CD4-positive, alpha-beta memory T cell (primary cell): ENCODE results near the gene FKBP5. TPM values are rescaled to one million over a fixed set of nuclear protein-coding genes. Genes with fewer than 3 reads are reported as not detected.
"Not testable (repeated sequence)": the region's sequence is repeated elsewhere in the genome, so short reads cannot be mapped to it uniquely, and the experiment has no call there.

Source experiments
- CTCF ChIA-PET: fragments of 350-600 bp; sonication (Branson Sonifier 250); formaldehyde crosslinking; loops from one replicate; lab custom pipeline; 2021; ENCODE audit warnings: inconsistent platforms; ENCODE audit not compliant: partially characterized antibody; lab: Charles Lee
- POLR2A ChIA-PET: fragments of 350-600 bp; sonication (Branson Sonifier 250); formaldehyde crosslinking; loops from one replicate; lab custom pipeline; 2021; ENCODE audit not compliant: partially characterized antibody; lab: Charles Lee
- DNase-seq, 5 donors: peaks; one replicate each; pipeline versions ENCODE4 v3.0.0 to v3.0.0-alpha.2; 2020 to 2022; ENCODE audit warnings: mixed read lengths in 1 of 5
- H3K27ac ChIP-seq: one replicate; pipeline ENCODE4 v1.7.0; 2013; ENCODE audit warnings: low read depth, low read length
- H3K27me3 ChIP-seq: 2 replicates; pipeline ENCODE4 v1.7.0; 2013; ENCODE audit warnings: mild to moderate bottlenecking, low read length, moderate library complexity; ENCODE audit not compliant: insufficient read depth
- H3K36me3 ChIP-seq: 2 replicates; pipeline ENCODE4 v1.7.0; 2013; ENCODE audit warnings: mild to moderate bottlenecking, low read length, moderate library complexity; ENCODE audit not compliant: insufficient read depth
- H3K4me1 ChIP-seq: 2 replicates; pipeline ENCODE4 v1.7.0; 2013; ENCODE audit warnings: mild to moderate bottlenecking, low read length, moderate library complexity; ENCODE audit not compliant: insufficient read depth
- H3K4me3 ChIP-seq, 2 donors: one replicate each; pipeline ENCODE4 v1.7.0; 2013; ENCODE audit warnings: low read length in 2 of 2, mild to moderate bottlenecking in 1 of 2
- H3K9me3 ChIP-seq, 2 donors: one replicate each; pipeline ENCODE4 v1.7.0; 2013; ENCODE audit warnings: low read length in 2 of 2, control low read depth in 1 of 2; ENCODE audit not compliant: control insufficient read depth in 1 of 2
- H3K27ac Mint-ChIP-seq, 7 donors: one replicate each; pipeline ENCODE4 v1.8.0; 2020 to 2021; ENCODE audit warnings: mixed read lengths in 7 of 7, mild to moderate bottlenecking in 6 of 7, inconsistent platforms in 3 of 7, moderate library complexity in 3 of 7
- H3K27me3 Mint-ChIP-seq, 2 donors: one replicate each; pipeline ENCODE4 v1.8.0; 2020 to 2021; ENCODE audit warnings: mixed read lengths in 2 of 2
- H3K36me3 Mint-ChIP-seq, 2 donors: one replicate each; pipeline ENCODE4 v1.8.0; 2020 to 2021; ENCODE audit warnings: mixed read lengths in 2 of 2, inconsistent platforms in 1 of 2, mild to moderate bottlenecking in 1 of 2
- H3K4me1 Mint-ChIP-seq, 4 donors: one replicate each; pipeline ENCODE4 v1.8.0; 2020 to 2021; ENCODE audit warnings: mixed read lengths in 4 of 4, mild to moderate bottlenecking in 1 of 4
- H3K4me3 Mint-ChIP-seq, 8 donors: one replicate each; pipeline ENCODE4 v1.8.0; 2020 to 2021; ENCODE audit warnings: mixed read lengths in 8 of 8, mild to moderate bottlenecking in 7 of 8, moderate library complexity in 6 of 8, inconsistent platforms in 3 of 8
- H3K9me3 Mint-ChIP-seq, 8 donors: one replicate each; pipeline ENCODE4 v1.8.0; 2020 to 2021; ENCODE audit warnings: mixed read lengths in 8 of 8, mild to moderate bottlenecking in 5 of 8, inconsistent platforms in 3 of 8, moderate library complexity in 1 of 8
- intact Hi-C: fragments of 100-400 bp; cut with micrococcal nuclease; formaldehyde crosslinking; loops from one replicate; pipeline ENCODE4 v1.15.1; 2023
- polyA plus RNA-seq, 2 donors: library from polyadenylated mRNA; unstranded; fragments of 300-500 nt; fragmentation: Illumina TruSeq; gene quantifications; one replicate each; pipeline ENCODE4 v1.2.3, GENCODE V29; 2021
- total RNA-seq, 2 experiments: library from RNA; stranded (reverse); gene quantifications; one replicate each; pipeline ENCODE4 v1.2.3, GENCODE V29; 2021

The FKBP5 gene
- total and polyA plus RNA-seq, 4 experiments from 2014 or later = 72.9 to 233 (median 84.2) TPM

GRCh38 chr6:35677456-35677855, 11.3 kb downstream of the FKBP5 start:
- Mint-ChIP-seq H3K4me1 (peaks cover 67 to 96% (median 79%) of the 10 kb centered on the region in 4 donors), H3K27ac (peak overlapping the region in 6 of 7 donors; percentile 39 to 91 (median 82)), H3K27me3 (no peaks in the 10 kb centered on the region), H3K4me3 (peak overlapping the region in 7 of 8 donors; percentile 29 to 75 (median 49)), H3K36me3 (peaks cover 18 to 24% of the 10 kb centered on the region in 2 donors), H3K9me3 (no peaks in the 10 kb centered on the region)
- ChIA-PET CTCF (interaction anchor here (0.6 to 2.2 kb wide), 5 partner anchors 9 to 93 kb away, joined by 3 to 11 read pairs (median 4); partner anchors contain the start of gene ARMC12), POLR2A (interaction anchor here (0.6 to 5.0 kb wide), 6 partner anchors 9 to 351 kb away, joined by 3 to 35 read pairs (median 6); no protein-coding TSS in a partner anchor)
- intact Hi-C loops = no loop called here
- Histone ChIP-seq H3K36me3 (no peaks in the 10 kb centered on the region), H3K27me3 (no peaks in the 10 kb centered on the region), H3K9me3 (no peaks in the 10 kb centered on the region), H3K27ac (no peak overlapping the region), H3K4me1 (peaks cover 95% of the 10 kb centered on the region), H3K4me3 (no peak overlapping the region)
- no peak for DNase-seq

DNA sequence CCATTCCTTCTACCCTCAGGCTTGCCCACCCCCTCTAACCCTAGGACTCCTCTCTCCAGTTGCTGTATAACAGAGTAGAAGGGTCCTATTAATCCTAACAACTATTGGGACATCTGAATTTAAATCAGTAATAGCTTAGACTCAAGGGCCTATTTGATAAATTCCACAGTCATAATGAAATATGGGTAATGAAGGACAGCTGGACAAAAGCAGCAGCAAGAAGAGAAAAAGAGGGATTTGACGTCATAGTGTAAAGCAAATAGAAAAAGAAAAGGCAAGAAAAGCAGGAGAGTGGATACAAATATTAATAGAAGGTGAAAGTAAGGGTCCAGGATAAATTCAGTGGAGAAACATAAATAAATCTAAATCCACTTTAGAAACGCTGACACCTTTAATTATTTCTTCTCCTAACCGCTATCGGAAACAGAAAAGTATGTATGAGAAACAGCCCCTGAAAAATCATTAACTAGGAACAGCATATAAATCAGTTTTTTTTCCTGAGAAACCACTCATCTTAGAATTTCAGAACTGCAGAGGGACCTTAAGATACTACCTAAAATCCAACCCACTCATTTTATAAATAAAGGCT, 12.8 kb downstream of the FKBP5 start:
- Histone ChIP-seq H3K27me3 (no peaks in the 10 kb centered on the region), H3K4me1 (peaks cover 88% of the 10 kb centered on the region), H3K9me3 (no peaks in the 10 kb centered on the region), H3K27ac (no peak overlapping the region), H3K36me3 (no peaks in the 10 kb centered on the region), H3K4me3 (no peak overlapping the region)
- intact Hi-C loops = loop anchor here (2.0 kb wide), 1 partner anchor 13 kb away; the partner anchor contains the start of gene FKBP5
- Mint-ChIP-seq H3K4me3 (peak overlapping the region in 6 of 8 donors; percentile 16 to 68 (median 27)), H3K4me1 (peaks cover 58 to 87% (median 67%) of the 10 kb centered on the region in 4 donors), H3K36me3 (peaks cover 18 to 21% of the 10 kb centered on the region in 2 donors), H3K27ac (peak overlapping the region; percentile 32 to 93 (median 70)), H3K27me3 (no peaks in the 10 kb centered on the region), H3K9me3 (no peaks in the 10 kb centered on the region)
- POLR2A ChIA-PET = interaction anchor here (1.3 kb wide), 1 partner anchor 13 kb away, joined by 4 read pairs; no protein-coding TSS in a partner anchor
- CTCF ChIA-PET = interaction anchor here (0.9 to 3.0 kb wide), 2 partner anchors 11 to 60 kb away, joined by 6 to 10 read pairs; partner anchors contain the start of gene ARMC12
- DNase-seq = no peak

GRCh38 chr6:35674594-35674993, 14.1 kb downstream of the FKBP5 start:
- no peaks in the 10 kb centered on the region for H3K36me3 ChIP-seq
- H3K36me3 Mint-ChIP-seq = peaks cover 13 to 18% of the 10 kb centered on the region in 2 donors
- ChIA-PET POLR2A (interaction anchor here (1.5 to 2.1 kb wide), 3 partner anchors 12 to 73 kb away, joined by 5 to 11 read pairs (median 10); no protein-coding TSS in a partner anchor), CTCF (interaction anchor here (0.8 to 3.0 kb wide), 6 partner anchors 12 to 84 kb away, joined by 3 to 10 read pairs (median 4); partner anchors contain the start of gene ARMC12)
- H3K4me3 ChIP-seq = no peak overlapping the region
- peaks cover 55 to 84% (median 66%) of the 10 kb centered on the region in 4 donors for H3K4me1 Mint-ChIP-seq
- intact Hi-C loops = loop anchor here (2.0 kb wide), 1 partner anchor 14 kb away; the partner anchor contains the start of gene FKBP5
- DNase-seq = no peak
- H3K9me3 Mint-ChIP-seq = no peaks in the 10 kb centered on the region
- H3K27me3 ChIP-seq = no peaks in the 10 kb centered on the region
- no peaks in the 10 kb centered on the region for H3K9me3 ChIP-seq
- H3K4me3 Mint-ChIP-seq = peak overlapping the region in 6 of 8 donors; percentile 1 to 75 (median 39)
- H3K4me1 ChIP-seq = peaks cover 91% of the 10 kb centered on the region
- no peaks in the 10 kb centered on the region for H3K27me3 Mint-ChIP-seq
- H3K27ac ChIP-seq = no peak overlapping the region
- peak overlapping the region; percentile 70 to 85 (median 75) for H3K27ac Mint-ChIP-seq

- ChIA-PET CTCF (interaction anchor here (0.8 to 3.0 kb wide), 6 partner anchors 13 to 83 kb away, joined by 3 to 10 read pairs (median 4); partner anchors contain the start of gene ARMC12), POLR2A (interaction anchor here (1.5 to 2.1 kb wide), 3 partner anchors 12 to 72 kb away, joined by 5 to 11 read pairs (median 10); no protein-coding TSS in a partner anchor)
- Mint-ChIP-seq H3K9me3 (no peaks in the 10 kb centered on the region), H3K4me1 (peaks cover 55 to 84% (median 65%) of the 10 kb centered on the region in 4 donors), H3K4me3 (peak overlapping the region; percentile 1 to 75 (median 40)), H3K27ac (peak overlapping the region; percentile 70 to 85 (median 75)), H3K27me3 (no peaks in the 10 kb centered on the region), H3K36me3 (peaks cover 5 to 10% of the 10 kb centered on the region in 2 donors)
- Histone ChIP-seq H3K4me3 (no peak overlapping the region), H3K27ac (no peak overlapping the region), H3K27me3 (no peaks in the 10 kb centered on the region), H3K4me1 (peaks cover 91% of the 10 kb centered on the region), H3K36me3 (no peaks in the 10 kb centered on the region), H3K9me3 (no peaks in the 10 kb centered on the region)
- intact Hi-C loops = loop anchor here (2.0 kb wide), 1 partner anchor 15 kb away; the partner anchor contains the start of gene FKBP5
- no peak for DNase-seq
These were observed 15.0 kb downstream of the FKBP5 start for GRCh38 chr6:35673755-35674154.

GRCh38 chr6:35673284-35673666, 15.4 kb downstream of the FKBP5 start:
- H3K4me3 Mint-ChIP-seq = peak overlapping the region in 5 of 8 donors; percentile 8 to 75 (median 13)
- H3K27me3 ChIP-seq, H3K36me3 ChIP-seq, H3K27ac ChIP-seq, DNase-seq, H3K4me3 ChIP-seq, H3K27me3 Mint-ChIP-seq, H3K9me3 Mint-ChIP-seq, intact Hi-C loops, H3K9me3 ChIP-seq, H3K36me3 Mint-ChIP-seq: not testable (repeated sequence)
- POLR2A ChIA-PET = interaction anchor here (2.0 to 2.1 kb wide), 2 partner anchors 11 to 13 kb away, joined by 10 to 11 read pairs; no protein-coding TSS in a partner anchor
- CTCF ChIA-PET = interaction anchor here (1.3 to 3.0 kb wide), 4 partner anchors 14 to 63 kb away, joined by 3 to 10 read pairs (median 6); partner anchors contain the start of gene ARMC12
- H3K4me1 ChIP-seq = peaks cover 91% of the 10 kb centered on the region
- H3K4me1 Mint-ChIP-seq = peaks cover 52 to 84% (median 62%) of the 10 kb centered on the region in 4 donors
- H3K27ac Mint-ChIP-seq = peak overlapping the region in 5 of 7 donors; percentile 17 to 73 (median 53)

DNA sequence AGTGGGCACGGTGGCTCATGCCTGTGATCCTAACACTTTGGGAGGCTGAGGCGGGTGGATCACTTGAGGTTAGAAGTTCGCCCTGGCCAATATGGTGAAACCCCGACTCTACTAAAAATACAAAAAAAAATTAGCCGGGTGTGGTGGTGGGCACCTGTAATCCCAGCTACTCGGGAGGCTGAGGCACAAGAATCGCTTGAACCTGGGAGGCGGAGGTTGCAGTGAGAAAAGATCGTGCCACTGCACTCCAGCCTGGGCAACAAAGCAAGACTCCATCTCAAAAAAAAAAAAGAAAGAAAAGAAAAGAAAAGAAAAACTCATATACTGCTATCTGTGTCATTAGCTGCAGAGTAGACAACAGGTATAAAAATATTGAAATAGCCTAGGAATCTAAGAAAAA, 18.3 kb downstream of the FKBP5 start:
- Mint-ChIP-seq H3K27ac (peak overlapping the region in 6 of 7 donors; percentile 46 to 88 (median 75)), H3K4me3 (peak overlapping the region in 5 of 8 donors; percentile 33 to 92 (median 43)), H3K4me1 (peaks cover 37 to 65% (median 45%) of the 10 kb centered on the region in 4 donors)
- DNase-seq, H3K9me3 Mint-ChIP-seq, H3K9me3 ChIP-seq, H3K27me3 Mint-ChIP-seq, H3K36me3 ChIP-seq, H3K4me3 ChIP-seq, H3K36me3 Mint-ChIP-seq, intact Hi-C loops, H3K27me3 ChIP-seq, H3K27ac ChIP-seq: not testable (repeated sequence)
- CTCF ChIA-PET = interaction anchor here (0.8 to 3.1 kb wide), 3 partner anchors 28 to 86 kb away, joined by 3 to 19 read pairs (median 7); partner anchors contain the start of gene ARMC12
- POLR2A ChIA-PET = interaction anchor here (1.7 to 5.3 kb wide), 5 partner anchors 11 to 66 kb away, joined by 7 to 56 read pairs (median 15); partner anchors contain the start of gene ARMC12
- peaks cover 89% of the 10 kb centered on the region for H3K4me1 ChIP-seq
